Nephron progenitor cell (in vitro differentiated cells): Measurements from ENCODE around the gene SLC5A5.
"Not testable (repeated sequence)": the region's sequence is repeated elsewhere in the genome, so short reads cannot be mapped to it uniquely, and the experiment has no call there.

ENCODE experiments used
- DNase-seq: peaks from one replicate; pipeline ENCODE4 v3.0.0; 2021
- H3K27ac Mint-ChIP-seq: 2 replicates; pipeline ENCODE4 v1.8.0; 2021; ENCODE audit warnings: mild to moderate bottlenecking, moderate library complexity, mixed read lengths
- H3K27me3 Mint-ChIP-seq: 2 replicates; pipeline ENCODE4 v1.8.0; 2021; ENCODE audit warnings: mild to moderate bottlenecking, low read depth, mixed read lengths; ENCODE audit not compliant: poor library complexity
- H3K36me3 Mint-ChIP-seq: 2 replicates; pipeline ENCODE4 v1.8.0; 2021; ENCODE audit warnings: low read depth, mixed read lengths
- H3K4me1 Mint-ChIP-seq: 2 replicates; pipeline ENCODE4 v1.8.0; 2021; ENCODE audit warnings: mixed read lengths
- H3K4me3 Mint-ChIP-seq: 2 replicates; pipeline ENCODE4 v1.8.0; 2021; ENCODE audit warnings: mild to moderate bottlenecking, moderate library complexity, mixed read lengths
- H3K9me3 Mint-ChIP-seq: 2 replicates; pipeline ENCODE4 v1.8.0; 2021; ENCODE audit warnings: mild to moderate bottlenecking, moderate library complexity, mixed read lengths
- CTCF ChIP-seq: fragments of 200-600 bp; sonication (generic); IDR thresholded peaks from 2 replicates; pipeline ENCODE4 v1.5.0; 2021; ENCODE audit warnings: antibody characterized with exemption

The SLC5A5 gene

GRCh38 chr19:17902701-17903100 lies 31.0 kb downstream of the SLC5A5 start:
- no peak overlapping the region for H3K27ac Mint-ChIP-seq
- no peaks in the 10 kb centered on the region for H3K36me3 Mint-ChIP-seq
- no peaks in the 10 kb centered on the region for H3K4me1 Mint-ChIP-seq
- H3K4me3 Mint-ChIP-seq: no peak overlapping the region
- H3K27me3 Mint-ChIP-seq: peaks cover 36% of the 10 kb centered on the region
- TF ChIP-seq CTCF: no peak
- no peak for DNase-seq
- H3K9me3 Mint-ChIP-seq: peaks cover 21% of the 10 kb centered on the region

- H3K36me3 Mint-ChIP-seq: no peaks in the 10 kb centered on the region
- H3K4me1 Mint-ChIP-seq: no peaks in the 10 kb centered on the region
- H3K9me3 Mint-ChIP-seq: peaks cover 20% of the 10 kb centered on the region
- no peak for TF ChIP-seq CTCF
- peaks cover 11% of the 10 kb centered on the region for H3K27me3 Mint-ChIP-seq
- no peak for DNase-seq
- no peak overlapping the region for H3K4me3 Mint-ChIP-seq
- H3K27ac Mint-ChIP-seq: no peak overlapping the region
Measured at GRCh38 chr19:17908244-17908643, 36.5 kb downstream of the SLC5A5 start.

- Mint-ChIP-seq H3K4me1 (no peaks in the 10 kb centered on the region), H3K4me3 (no peak overlapping the region), H3K9me3 (peaks cover 26% of the 10 kb centered on the region), H3K36me3 (no peaks in the 10 kb centered on the region), H3K27me3 (peaks cover 7% of the 10 kb centered on the region), H3K27ac (no peak overlapping the region)
- DNase-seq: no peak
- no peak for TF ChIP-seq CTCF
Measured at GRCh38 chr19:17909003-17909732, 37.4 kb downstream of the SLC5A5 start.

GRCh38 chr19:17910791-17911360 lies 39.1 kb downstream of the SLC5A5 start:
- Mint-ChIP-seq H3K27me3 (peaks cover 6% of the 10 kb centered on the region), H3K36me3 (no peaks in the 10 kb centered on the region), H3K4me3 (no peak overlapping the region), H3K27ac (no peak overlapping the region), H3K4me1 (no peaks in the 10 kb centered on the region), H3K9me3 (peaks cover 38% of the 10 kb centered on the region)
- no peak for TF ChIP-seq CTCF
- no peak for DNase-seq

- no peak for DNase-seq
- H3K9me3 Mint-ChIP-seq: peaks cover 56% of the 10 kb centered on the region
- no peak for TF ChIP-seq CTCF
- H3K27me3 Mint-ChIP-seq: peaks cover 3% of the 10 kb centered on the region
- H3K36me3 Mint-ChIP-seq: no peaks in the 10 kb centered on the region
- no peak overlapping the region for H3K27ac Mint-ChIP-seq
- H3K4me3 Mint-ChIP-seq: no peak overlapping the region
- H3K4me1 Mint-ChIP-seq: no peaks in the 10 kb centered on the region
Measured at GRCh38 chr19:17915940-17916593, 44.3 kb downstream of the SLC5A5 start.

- not testable (repeated sequence) for H3K4me1 Mint-ChIP-seq, H3K4me3 Mint-ChIP-seq, DNase-seq, H3K36me3 Mint-ChIP-seq, H3K27ac Mint-ChIP-seq
- H3K9me3 Mint-ChIP-seq: peaks cover 55% of the 10 kb centered on the region
- peaks cover 13% of the 10 kb centered on the region for H3K27me3 Mint-ChIP-seq
Measured at GRCh38 chr19:17918151-17918550, 46.4 kb downstream of the SLC5A5 start.

- not testable (repeated sequence) for H3K27ac Mint-ChIP-seq, H3K36me3 Mint-ChIP-seq, H3K4me3 Mint-ChIP-seq, H3K4me1 Mint-ChIP-seq, DNase-seq
- H3K9me3 Mint-ChIP-seq: peaks cover 45% of the 10 kb centered on the region
- H3K27me3 Mint-ChIP-seq: peaks cover 13% of the 10 kb centered on the region
Measured at GRCh38 chr19:17919122-17919521, 47.4 kb downstream of the SLC5A5 start.
